GM21786 (cell line): ENCODE measurements around the gene SAFB.
"Not testable (repeated sequence)": the region's sequence is repeated elsewhere in the genome, so short reads cannot be mapped to it uniquely, and the experiment has no call there.

ENCODE experiments used
- ATAC-seq: cut with Tn5 transposase; IDR thresholded peaks from one replicate; pipeline ENCODE4 v1.9.1; 2021; ENCODE audit not compliant: unreplicated experiment

The SAFB gene

GRCh38 chr19:5594521-5594950, 28.3 kb upstream of the SAFB start:
- ATAC-seq, result no peak

DNA sequence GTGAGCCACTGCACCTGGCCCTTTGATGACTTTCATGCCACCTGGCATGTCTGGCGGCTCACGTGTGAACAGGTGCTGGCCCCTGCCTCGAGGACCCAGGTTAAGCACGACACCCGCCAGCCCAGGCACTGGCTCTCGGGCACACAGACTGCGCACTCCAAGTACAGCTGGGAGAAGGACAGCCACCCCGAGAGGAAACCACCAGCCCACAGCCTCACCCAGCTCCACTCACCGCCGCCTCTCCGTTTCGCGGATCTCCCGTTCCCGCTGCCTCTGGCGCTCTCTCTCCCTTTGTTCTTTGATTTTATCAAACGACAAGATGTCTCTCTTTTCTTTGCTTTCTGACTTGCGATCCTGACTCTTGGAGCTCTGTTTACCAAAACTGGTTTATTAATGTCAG, 27.8 kb upstream of the SAFB start:
- ATAC-seq, result no peak

DNA sequence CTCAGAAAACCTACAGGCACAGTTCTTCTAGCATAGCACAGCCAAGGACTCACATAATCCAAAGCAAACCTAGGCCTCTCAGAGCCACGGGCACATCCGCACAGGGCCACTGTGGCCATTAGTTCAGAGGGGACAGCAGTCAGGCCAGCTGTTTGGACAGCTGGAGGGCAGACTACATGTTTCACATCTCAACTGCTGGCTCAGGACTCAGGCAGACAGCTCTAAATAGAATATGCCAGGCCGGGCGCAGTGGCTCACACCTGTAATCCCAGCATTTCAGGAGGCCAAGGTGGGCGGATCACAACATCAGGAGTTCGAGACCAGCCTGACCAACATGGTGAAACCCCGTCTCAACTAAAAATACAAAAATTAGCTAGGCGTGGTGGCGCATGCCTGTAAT, 27.1 kb upstream of the SAFB start:
- ATAC-seq, result no peak

DNA sequence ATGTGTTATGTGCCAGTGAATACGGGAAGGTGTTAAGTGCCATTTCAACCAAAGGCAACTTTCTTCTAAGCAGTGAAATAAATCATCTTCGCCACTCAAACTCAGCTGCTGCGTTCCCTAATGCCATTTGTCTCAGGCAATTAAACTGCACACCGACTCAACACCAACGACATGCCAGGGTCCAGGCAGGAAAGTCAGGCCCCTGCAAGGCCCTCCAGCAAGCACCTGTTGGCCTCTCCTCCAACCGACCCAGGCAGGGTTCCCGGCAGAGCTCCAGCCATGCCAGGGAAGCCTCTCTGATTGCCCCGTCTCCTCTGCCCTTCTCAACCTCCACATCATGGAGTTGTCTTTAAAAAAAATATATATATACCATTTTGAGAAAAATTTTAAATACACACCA, 22.1 kb upstream of the SAFB start:
- no peak for ATAC-seq

DNA sequence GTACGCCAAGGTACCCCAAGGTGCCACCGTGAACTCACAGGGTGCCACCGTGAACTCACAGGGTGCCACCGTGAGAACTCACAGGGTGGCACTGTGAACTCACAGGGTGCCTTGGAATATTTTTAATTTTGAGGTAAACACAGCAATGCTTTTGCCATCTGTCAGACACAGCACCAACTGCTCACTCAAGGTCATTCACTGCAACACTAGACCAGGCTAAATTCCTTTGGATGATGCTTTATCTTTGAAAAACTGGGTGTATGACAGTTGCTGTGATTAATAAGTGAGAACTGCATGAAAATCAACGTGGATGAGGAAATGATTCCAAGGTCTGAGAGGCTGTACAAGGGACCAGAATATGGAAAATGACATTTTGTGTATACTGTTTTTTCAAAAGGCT, 19.3 kb upstream of the SAFB start:
- ATAC-seq, result no peak

DNA sequence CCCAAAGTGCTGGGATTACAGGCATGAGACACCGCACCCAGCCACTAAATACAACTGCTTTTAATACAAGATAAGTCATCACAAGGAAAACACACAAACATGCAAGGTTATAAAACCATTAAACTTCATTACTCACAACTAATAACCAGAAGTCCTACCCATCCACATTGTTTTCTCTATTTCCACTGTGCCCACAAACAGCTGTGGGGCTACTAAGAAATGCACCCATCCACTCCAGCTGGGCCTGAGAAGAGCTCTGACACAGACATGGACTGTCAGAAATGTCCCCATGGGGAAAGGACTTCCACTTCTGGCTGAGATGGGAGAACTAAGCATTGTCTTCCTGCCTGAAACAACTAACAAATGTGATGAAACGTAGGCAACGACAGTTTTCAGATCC, 17.5 kb upstream of the SAFB start:
- no peak for ATAC-seq

- no peak for ATAC-seq
These were observed 15.3 kb upstream of the SAFB start for GRCh38 chr19:5607318-5608275.

GRCh38 chr19:5608291-5608690, 14.6 kb upstream of the SAFB start:
- ATAC-seq, result no peak

DNA sequence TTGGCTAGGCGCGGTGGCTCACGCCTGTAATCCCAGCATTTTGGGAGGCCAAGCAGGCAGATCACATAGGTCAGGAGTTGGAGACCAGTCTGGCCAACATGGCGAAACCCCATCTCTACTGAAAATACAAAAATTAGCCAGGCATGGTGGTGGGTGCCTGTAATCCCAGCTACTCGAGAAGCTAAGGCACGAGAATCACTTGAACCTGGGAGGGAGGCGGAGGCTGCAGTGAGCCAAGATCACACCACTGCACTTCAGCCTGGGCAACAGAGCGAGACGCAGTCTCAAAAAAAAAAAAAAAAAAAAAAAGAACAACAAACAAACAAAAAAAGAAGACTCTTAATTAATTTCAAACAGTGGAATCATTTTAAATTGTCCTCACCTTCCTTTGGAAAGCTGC, 14.1 kb upstream of the SAFB start:
- not testable (repeated sequence) for ATAC-seq

DNA sequence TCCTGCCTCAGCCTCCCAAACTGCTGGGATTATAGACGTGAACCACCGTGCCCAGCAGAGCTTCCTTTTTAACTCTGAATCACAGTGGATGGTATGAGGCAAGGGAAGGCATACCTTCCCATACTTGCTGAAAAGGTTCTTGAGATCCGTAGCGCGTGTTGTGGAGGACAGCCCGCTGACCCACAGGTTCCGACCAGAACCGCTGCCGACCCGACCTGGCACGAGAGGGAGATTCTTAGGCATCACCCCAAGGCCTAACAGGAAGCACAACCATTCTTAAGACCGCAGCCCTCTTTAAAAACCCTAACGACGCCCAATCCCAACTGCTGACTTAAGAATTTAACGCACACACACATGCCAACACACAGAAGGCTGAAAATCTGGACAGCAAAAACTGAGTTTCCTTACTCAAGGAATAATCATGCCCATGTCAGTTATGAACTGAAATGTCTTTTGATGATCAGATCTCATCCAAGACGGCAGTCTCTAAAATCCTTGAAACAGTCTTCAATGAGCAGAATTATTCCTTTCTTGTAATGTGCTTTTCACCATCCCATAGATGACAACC, 12.9 kb upstream of the SAFB start:
- ATAC-seq, result no peak

- ATAC-seq, result no peak
These were observed 9.7 kb upstream of the SAFB start for GRCh38 chr19:5612891-5613865.

DNA sequence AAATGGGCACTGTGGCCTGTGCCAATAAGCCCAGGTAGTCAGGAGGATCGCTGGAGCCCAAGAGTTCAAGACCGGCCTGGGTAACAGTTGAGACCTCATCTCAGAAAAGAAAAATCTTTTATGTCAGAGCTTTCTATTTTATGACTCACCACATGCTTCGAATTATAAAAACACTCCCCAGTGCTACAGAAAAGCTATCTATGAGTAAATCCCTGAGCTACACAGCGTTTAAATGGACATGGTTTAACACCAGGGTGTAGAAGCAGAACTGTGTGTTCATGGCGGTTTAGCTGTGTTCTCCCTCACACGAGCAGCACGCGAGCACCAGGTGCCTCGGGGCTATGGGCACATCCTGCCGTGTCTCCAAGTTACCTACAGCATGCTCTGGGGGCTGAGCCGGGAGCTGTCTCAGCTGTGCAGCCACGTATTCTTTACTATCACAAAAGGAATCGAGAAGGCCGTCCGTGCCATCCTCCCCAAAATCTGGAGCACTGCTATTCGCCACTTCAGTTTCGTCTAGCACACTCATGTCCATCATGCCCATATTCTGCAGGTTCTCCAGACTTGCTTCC, 7.0 kb upstream of the SAFB start:
- no peak for ATAC-seq

DNA sequence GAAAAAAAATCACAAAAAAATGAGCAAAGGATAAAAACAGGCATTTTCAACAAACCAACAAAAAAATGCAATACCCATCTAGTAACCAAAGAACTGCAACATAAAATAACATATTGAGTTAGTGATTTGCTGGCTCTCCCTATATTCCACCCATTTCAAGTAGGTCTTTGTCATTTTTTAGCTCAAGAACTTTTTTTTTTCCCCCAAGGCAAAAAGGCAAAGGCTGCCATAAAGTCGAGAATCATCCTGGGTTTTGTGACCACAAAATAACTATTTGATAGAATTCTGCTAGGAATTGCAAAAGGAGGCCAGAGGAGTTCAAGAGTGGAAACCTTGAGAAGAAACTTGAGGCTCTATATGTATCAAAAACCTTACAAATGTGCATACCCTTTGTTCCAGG, 5.8 kb upstream of the SAFB start:
- no peak for ATAC-seq

DNA sequence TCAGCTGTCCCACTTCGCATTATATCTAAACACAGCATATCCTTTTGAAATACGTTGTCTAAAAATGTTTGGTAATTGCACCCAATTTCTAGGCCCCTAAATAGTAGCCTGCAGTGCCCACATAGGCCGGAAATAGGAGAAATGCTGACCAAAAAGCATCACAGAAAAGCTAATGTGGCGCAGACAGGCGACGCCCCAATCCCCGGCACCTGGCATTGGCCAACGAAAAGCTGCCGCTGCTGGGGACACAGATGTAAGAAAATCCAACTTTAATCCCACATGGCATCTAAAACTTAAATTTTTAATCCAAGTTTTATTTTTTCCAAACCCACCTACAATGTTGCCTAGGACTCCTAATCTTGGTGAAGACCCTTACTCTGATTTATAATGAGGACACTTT, 4.3 kb upstream of the SAFB start:
- no peak for ATAC-seq

- no peak for ATAC-seq
These were observed 2.9 kb upstream of the SAFB start for GRCh38 chr19:5619946-5620345.

DNA sequence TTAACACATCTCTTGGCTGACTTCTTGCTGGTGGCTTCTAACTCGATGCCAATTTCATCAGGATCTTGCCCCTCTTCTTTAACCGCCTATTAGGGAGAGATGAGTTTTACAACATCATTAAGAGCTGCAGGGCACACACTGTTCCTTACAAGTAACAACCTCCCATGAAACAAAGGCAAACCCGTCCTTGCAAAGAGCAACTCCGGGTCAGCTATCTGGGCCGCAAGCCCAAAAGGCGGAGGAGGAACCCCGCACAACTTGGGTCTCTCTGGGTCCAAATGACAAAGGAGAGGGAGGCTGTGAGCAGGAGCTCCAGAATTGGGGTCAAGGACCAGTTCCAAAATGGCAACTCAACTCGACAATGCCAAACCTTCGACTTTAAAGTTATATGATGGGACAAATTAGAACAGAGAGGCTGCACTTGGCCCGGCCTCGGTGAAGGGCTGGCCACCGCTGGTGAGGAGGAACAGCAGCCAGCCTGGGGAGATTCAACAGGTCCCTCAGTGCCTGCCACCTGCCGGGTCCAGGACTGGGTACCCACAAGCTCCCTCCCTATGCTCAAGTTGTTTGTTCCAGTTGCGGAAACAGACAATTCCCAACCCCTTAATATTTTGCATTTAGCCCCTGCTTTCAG, 1.5 kb upstream of the SAFB start:
- no peak for ATAC-seq

- no peak for ATAC-seq
These were observed 878 bp upstream of the SAFB start for GRCh38 chr19:5621945-5622464.

- ATAC-seq, result no peak
These were observed 624 bp downstream of the SAFB start for GRCh38 chr19:5623397-5624017.

DNA sequence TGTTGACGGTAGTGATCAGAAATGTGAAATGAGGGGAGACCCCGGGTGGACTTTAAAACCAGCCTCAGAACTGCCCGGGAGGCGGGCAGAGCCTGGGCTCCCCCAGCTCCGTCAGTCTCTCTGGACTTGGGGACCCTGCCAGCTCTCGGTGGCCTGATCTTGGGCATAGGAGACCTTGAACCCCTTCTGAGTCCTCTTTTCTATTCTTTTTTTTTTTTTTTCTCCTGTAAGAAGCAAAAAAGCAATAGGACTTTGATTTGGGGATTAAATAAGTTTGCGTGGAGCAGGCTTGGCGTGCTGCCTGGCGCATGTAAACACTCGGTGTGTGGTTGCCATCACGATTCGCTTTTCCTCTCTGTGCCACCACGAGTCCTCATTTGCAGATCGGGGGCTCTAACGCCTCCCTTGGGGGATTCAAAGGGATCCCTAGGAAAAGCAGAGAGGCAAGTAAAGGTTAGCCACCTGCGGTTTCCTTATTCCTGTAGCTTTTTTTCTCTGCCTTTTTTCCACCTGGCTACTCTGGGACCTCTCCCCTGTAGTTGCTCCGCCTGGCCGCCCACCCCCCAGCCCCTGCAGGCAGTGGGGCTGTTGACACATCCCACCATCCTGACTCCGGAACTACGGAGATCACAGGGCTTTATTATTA, 1.3 kb downstream of the SAFB start:
- no peak for ATAC-seq
